HCT116 (cell line): ENCODE data around the gene IQCN. TPM values are rescaled to one million over a fixed set of nuclear protein-coding genes. Genes with fewer than 3 reads are reported as not detected.

Source experiments
- ATAC-seq: fragments of 200-7000 bp; cut with Tn5 transposase; 2 replicates; pipeline ENCODE4 v1.9.1; 2020; ENCODE audit warnings: mild to moderate bottlenecking, moderate library complexity
- BruUV-seq: library from RNA; stranded (reverse); fragments of 400-500 nt; replicated peaks from 2 replicates; lab custom pipeline; 2021; lab: Mats Ljungman, UMichigan
- CTCF ChIA-PET: fragments of 300-600 bp; sonication (Branson Sonifier 250); formaldehyde crosslinking; loops from one replicate; lab custom pipeline; 2021; ENCODE audit warnings: antibody characterized with exemption; lab: Charles Lee
- POLR2A ChIA-PET: fragments of 300-600, 350-600 bp; sonication (Branson Sonifier 250); formaldehyde crosslinking; loops from one replicate; lab custom pipeline; 2021; ENCODE audit warnings: antibody characterized with exemption; lab: Charles Lee
- RAD21 ChIA-PET, 2 experiments: fragments of 300-600 bp; sonication (Branson Sonifier 250); formaldehyde crosslinking; loops; one replicate each; lab custom pipeline; 2023; ENCODE audit warnings: low total read pairs in 2 of 2; ENCODE audit not compliant: uncharacterized antibody in 2 of 2, unreplicated experiment in 2 of 2, low non-redundant PET in 1 of 2; lab: Charles Lee
- DNase-seq: peaks from one replicate; pipeline ENCODE4 v3.0.0-alpha.2; 2010; ENCODE audit warnings: low read depth, low spot score
- H2AFZ ChIP-seq: fragments of 200-600 bp; shearing (Covaris generic), sonication (generic); 2 replicates; pipeline ENCODE4 v1.6.1; 2017; ENCODE audit warnings: low read depth, mixed run types, mixed read lengths, antibody characterized with exemption, low read length; ENCODE audit not compliant: poor library complexity, severe bottlenecking
- H3K27ac ChIP-seq: 2 replicates; pipeline ENCODE4 v1.5.1; 2012; ENCODE audit warnings: low read depth, low read length
- H3K27me3 ChIP-seq: fragments of 200-600 bp; sonication (generic); 2 replicates; pipeline ENCODE4 v1.6.1; 2016; ENCODE audit warnings: mixed run types, low read length, mixed read lengths; ENCODE audit not compliant: insufficient read depth
- H3K36me3 ChIP-seq, 2 experiments: fragments of 200-500 bp in 1 of 2; fragments of 200-600 bp in 1 of 2; sonication (Bioruptor generic) in 1 of 2; sonication (generic) in 1 of 2; 2 replicates each; pipeline versions ENCODE4 v1.5.1 to v1.6.1; 2014 to 2016; ENCODE audit warnings: low read length in 2 of 2, inconsistent platforms in 1 of 2, mixed read lengths in 1 of 2, mixed run types in 1 of 2; ENCODE audit not compliant: insufficient read depth in 2 of 2, control insufficient read depth in 1 of 2
- H3K4me1 ChIP-seq, 2 experiments: fragments of 200-600 bp in 1 of 2; sonication (generic) in 1 of 2; 2 replicates each; pipeline versions ENCODE4 v1.5.1 to v1.6.1; 2012 to 2017; ENCODE audit warnings: low read length in 2 of 2, inconsistent platforms in 1 of 2, mild to moderate bottlenecking in 1 of 2, mixed read lengths in 1 of 2, mixed run types in 1 of 2, moderate library complexity in 1 of 2; ENCODE audit not compliant: insufficient read depth in 2 of 2, control insufficient read depth in 1 of 2
- H3K4me2 ChIP-seq: fragments of 200-600 bp; sonication (generic); 2 replicates; pipeline ENCODE4 v1.6.1; 2017; ENCODE audit warnings: mixed run types, low read length, mixed read lengths
- H3K4me3 ChIP-seq, 2 experiments: fragments of 200-600 bp in 1 of 2; sonication (generic) in 1 of 2; replicated peaks in 1 of 2; 2 replicates each; pipeline ENCODE4 v1.5.1; 2011 to 2016; ENCODE audit warnings: low read length in 2 of 2, control low read depth in 1 of 2, low read depth in 1 of 2, mild to moderate bottlenecking in 1 of 2, mixed read lengths in 1 of 2, mixed run types in 1 of 2
- H3K79me2 ChIP-seq: fragments of 200-600 bp; sonication (generic); 2 replicates; pipeline ENCODE4 v1.6.1; 2017; ENCODE audit warnings: mild to moderate bottlenecking, mixed run types, low read length, moderate library complexity, mixed read lengths; ENCODE audit not compliant: insufficient read depth
- H3K9ac ChIP-seq: fragments of 200-600 bp; sonication (generic); 2 replicates; pipeline ENCODE4 v1.6.1; 2016; ENCODE audit warnings: low read length, mixed read lengths
- H3K9me2 ChIP-seq: fragments of 200-600 bp; sonication (generic), shearing (Covaris generic); 2 replicates; pipeline ENCODE4 v1.6.1; 2017; ENCODE audit warnings: mixed run types, mild to moderate bottlenecking, moderate library complexity; ENCODE audit not compliant: insufficient read depth
- H3K9me3 ChIP-seq, 2 experiments: fragments of 200-500 bp in 1 of 2; fragments of 200-600 bp in 1 of 2; sonication (Bioruptor generic) in 1 of 2; sonication (generic) in 1 of 2; 2 replicates each; pipeline ENCODE4 v1.6.1; 2014 to 2017; ENCODE audit warnings: low read length in 2 of 2, mixed read lengths in 2 of 2, inconsistent platforms in 1 of 2, low read depth in 1 of 2, mild to moderate bottlenecking in 1 of 2, mixed run types in 1 of 2, moderate library complexity in 1 of 2; ENCODE audit not compliant: control insufficient read depth in 1 of 2, insufficient read depth in 1 of 2
- H4K20me1 ChIP-seq: fragments of 200-600 bp; sonication (generic), shearing (Covaris generic); 2 replicates; pipeline ENCODE4 v1.6.1; 2017; ENCODE audit warnings: mixed run types, mild to moderate bottlenecking, moderate library complexity; ENCODE audit not compliant: insufficient read depth
- ATF3 ChIP-seq: IDR thresholded peaks from 2 replicates; pipeline ENCODE4 v1.6.1; 2012
- CBX3 ChIP-seq: IDR thresholded peaks from 2 replicates; pipeline ENCODE4 v1.6.1; 2012; ENCODE audit warnings: low read depth
- CTCF ChIP-seq, 3 experiments: fragments of 200-600 bp in 1 of 3; sonication (generic) in 1 of 3; IDR thresholded peaks in 2 of 3; conservative IDR thresholded peaks in 1 of 3; 2 replicates each; pipeline ENCODE4 v1.5.1; 2012 to 2017; ENCODE audit warnings: low read depth in 2 of 3, low read length in 2 of 3, antibody characterized with exemption in 1 of 3, borderline replicate concordance in 1 of 3, control low read depth in 1 of 3, mild to moderate bottlenecking in 1 of 3, mixed read lengths in 1 of 3, mixed run types in 1 of 3, moderate library complexity in 1 of 3; ENCODE audit not compliant: insufficient read depth in 1 of 3
- EGR1 ChIP-seq: IDR thresholded peaks from 2 replicates; pipeline ENCODE4 v1.6.1; 2012; ENCODE audit warnings: low read depth
- EZH2 ChIP-seq: fragments of 200-600 bp; sonication (generic); IDR thresholded peaks from 2 replicates; pipeline ENCODE4 v1.6.1; 2017; ENCODE audit warnings: antibody characterized with exemption, mixed run types
- EZH2phosphoT487 ChIP-seq: fragments of 200-600 bp; IDR thresholded peaks from 2 replicates; pipeline ENCODE4 v1.6.1; 2018; ENCODE audit warnings: antibody characterized with exemption, borderline replicate concordance
- MAX ChIP-seq: IDR thresholded peaks from 2 replicates; pipeline ENCODE4 v1.6.1; 2012
- POLR2A ChIP-seq: IDR thresholded peaks from 2 replicates; pipeline ENCODE4 v1.7.0; 2011; ENCODE audit warnings: borderline replicate concordance; ENCODE audit not compliant: insufficient read depth, insufficient read length; ENCODE audit errors: extremely low read depth
- POLR2AphosphoS5 ChIP-seq: IDR thresholded peaks from 2 replicates; pipeline ENCODE4 v1.6.1; 2011; ENCODE audit warnings: mild to moderate bottlenecking, low read depth, low read length, moderate library complexity
- REST ChIP-seq: IDR thresholded peaks from 2 replicates; pipeline ENCODE4 v1.6.1; 2012; ENCODE audit warnings: low read depth
- SIN3A ChIP-seq: IDR thresholded peaks from 2 replicates; pipeline ENCODE4 v1.6.1; 2012; ENCODE audit warnings: low read depth
- SRF ChIP-seq: IDR thresholded peaks from 2 replicates; pipeline ENCODE4 v1.6.1; 2012; ENCODE audit warnings: low read depth
- TCF7L2 ChIP-seq: IDR thresholded peaks from 2 replicates; pipeline ENCODE4 v1.7.0; 2011; ENCODE audit warnings: borderline replicate concordance, inconsistent platforms; ENCODE audit not compliant: insufficient read depth, insufficient read length; ENCODE audit errors: extremely low read depth
- intact Hi-C: fragments of 100-400 bp; cut with micrococcal nuclease; formaldehyde crosslinking; loops from 2 replicates; pipeline ENCODE4 v1.10.0; 2022
- total RNA-seq: library from RNA; stranded (reverse); gene quantifications from one replicate; pipeline ENCODE4 v1.2.1, GENCODE V29; 2021; ENCODE audit not compliant: unreplicated experiment

The IQCN gene
- total RNA-seq, 1 experiment from 2014 or later: 4.8 TPM

- H3K36me3 ChIP-seq: no peaks in the 10 kb centered on the region
- no peak overlapping the region for H3K27ac ChIP-seq
- ChIA-PET RAD21 (no interaction called here), POLR2A (interaction anchor here (3.2 kb wide), 1 partner anchor 16 kb away, joined by 14 read pairs; the partner anchor contains the start of gene JUND), CTCF (no interaction called here)
- no peak overlapping the region for H3K4me3 ChIP-seq
- no peak for DNase-seq
- TF ChIP-seq POLR2AphosphoS5 (no peak), POLR2A (no peak)
- peaks cover 42 to 70% of the 10 kb centered on the region in 2 experiments for H3K4me1 ChIP-seq
- no peaks in the 10 kb centered on the region for H3K79me2 ChIP-seq
- H4K20me1 ChIP-seq: no peaks in the 10 kb centered on the region
- no peaks in the 10 kb centered on the region for H3K27me3 ChIP-seq
- intact Hi-C loops: no loop called here
- no peak overlapping the region for H2AFZ ChIP-seq
- H3K4me2 ChIP-seq: no peak overlapping the region
- H3K9ac ChIP-seq: no peak overlapping the region
- no peaks in the 10 kb centered on the region for H3K9me2 ChIP-seq
- no TSS peak for BruUV-seq
- no peak for ATAC-seq
- no peaks in the 10 kb centered on the region for H3K9me3 ChIP-seq
These were observed 23.1 kb upstream of the IQCN start for GRCh38 chr19:18297308-18297707.

- ATAC-seq (no peak), DNase-seq (no peak)
- H3K4me3 ChIP-seq: no peak overlapping the region
- no peaks in the 10 kb centered on the region for H3K27me3 ChIP-seq
- intact Hi-C loops: no loop called here
- no peaks in the 10 kb centered on the region for H3K9me3 ChIP-seq
- RAD21 ChIA-PET: no interaction called here
- H3K4me1 ChIP-seq: peaks cover 33 to 71% of the 10 kb centered on the region in 2 experiments
- H3K36me3 ChIP-seq: no peaks in the 10 kb centered on the region
- CTCF ChIA-PET: no interaction called here
- no peak overlapping the region for H3K4me2 ChIP-seq
- H3K9ac ChIP-seq: no peak overlapping the region
- POLR2A ChIA-PET: no interaction called here
- BruUV-seq: no TSS peak
- H3K9me2 ChIP-seq: no peaks in the 10 kb centered on the region
- H4K20me1 ChIP-seq: no peaks in the 10 kb centered on the region
- H2AFZ ChIP-seq: no peak overlapping the region
- no peak for TF ChIP-seq EZH2phosphoT487
- TF ChIP-seq CBX3: no peak
- no peak for TF ChIP-seq SIN3A
- TF ChIP-seq SRF: no peak
- TF ChIP-seq POLR2A: no peak
- TF ChIP-seq EZH2: no peak
- no peak for TF ChIP-seq REST
- TF ChIP-seq CTCF (IDR thresholded peaks at IDR 0.05 in 2 of 3, conservative IDR thresholded peaks at IDR 0.05 in 1 of 3; ENCODE audit: borderline replicate concordance in 1 of 3, insufficient read depth in 1 of 3, low read depth in 2 of 3, low read length in 2 of 3): no peak
- TF ChIP-seq ATF3: no peak
- TF ChIP-seq TCF7L2: no peak
- no peak for TF ChIP-seq EGR1
- TF ChIP-seq MAX: no peak
- no peaks in the 10 kb centered on the region for H3K79me2 ChIP-seq
- no peak overlapping the region for H3K27ac ChIP-seq
These were observed 20.8 kb upstream of the IQCN start for GRCh38 chr19:18295034-18295451.
